ENCODE data around the gene SGIP1.

GRCh38 chr1:66520655-66521054 lies 13.3 kb upstream of the SGIP1 start:
- TF ChIP-seq POLR2A (IDR thresholded peaks at IDR 0.05; ENCODE audit: low read depth, low read length) (no peak), CTCF (conservative IDR thresholded peaks at IDR 0.05; ENCODE audit: low read depth, low read length) (no peak), RAD21 (IDR thresholded peaks at IDR 0.05; ENCODE audit: low read length) (no peak)

All from IMR-90 (cell line).